Measurements from ENCODE around the gene KRTAP4-11.
"Not testable (repeated sequence)": the region's sequence is repeated elsewhere in the genome, so short reads cannot be mapped to it uniquely, and the experiment has no call there.

The KRTAP4-11 gene

GRCh38 chr17:41131979-41132378 is 13.8 kb upstream of the KRTAP4-11 start:
- no peak for TF ChIP-seq ZFX (IDR thresholded peaks at IDR 0.05)
- TF ChIP-seq, protein P1, sequence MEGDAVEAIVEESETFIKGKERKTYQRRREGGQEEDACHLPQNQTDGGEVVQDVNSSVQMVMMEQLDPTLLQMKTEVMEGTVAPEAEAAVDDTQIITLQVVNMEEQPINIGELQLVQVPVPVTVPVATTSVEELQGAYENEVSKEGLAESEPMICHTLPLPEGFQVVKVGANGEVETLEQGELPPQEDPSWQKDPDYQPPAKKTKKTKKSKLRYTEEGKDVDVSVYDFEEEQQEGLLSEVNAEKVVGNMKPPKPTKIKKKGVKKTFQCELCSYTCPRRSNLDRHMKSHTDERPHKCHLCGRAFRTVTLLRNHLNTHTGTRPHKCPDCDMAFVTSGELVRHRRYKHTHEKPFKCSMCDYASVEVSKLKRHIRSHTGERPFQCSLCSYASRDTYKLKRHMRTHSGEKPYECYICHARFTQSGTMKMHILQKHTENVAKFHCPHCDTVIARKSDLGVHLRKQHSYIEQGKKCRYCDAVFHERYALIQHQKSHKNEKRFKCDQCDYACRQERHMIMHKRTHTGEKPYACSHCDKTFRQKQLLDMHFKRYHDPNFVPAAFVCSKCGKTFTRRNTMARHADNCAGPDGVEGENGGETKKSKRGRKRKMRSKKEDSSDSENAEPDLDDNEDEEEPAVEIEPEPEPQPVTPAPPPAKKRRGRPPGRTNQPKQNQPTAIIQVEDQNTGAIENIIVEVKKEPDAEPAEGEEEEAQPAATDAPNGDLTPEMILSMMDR (conservative IDR thresholded peaks at IDR 0.05): no peak
- no peak overlapping the region for H3K27ac ChIP-seq

DNA sequence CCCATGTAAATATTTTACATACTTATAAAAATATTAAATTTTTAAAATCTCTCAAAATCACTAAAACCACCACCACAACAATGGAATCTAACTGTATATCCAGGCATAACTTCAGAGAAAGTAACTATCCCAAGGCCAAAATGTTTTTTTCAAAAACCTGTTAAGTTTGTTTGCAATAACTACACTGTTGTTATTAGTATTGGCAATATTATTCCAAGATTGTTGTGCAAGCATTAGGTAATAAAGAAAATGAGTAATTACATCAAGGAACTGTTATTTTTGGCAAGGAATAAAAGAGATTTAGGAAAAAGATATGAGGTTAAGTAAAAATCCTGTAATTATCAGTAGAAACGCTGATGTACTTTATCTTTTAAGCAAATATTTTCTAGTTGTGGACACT is 9.2 kb upstream of the KRTAP4-11 start:
- no peak overlapping the region for H3K27ac ChIP-seq
- TF ChIP-seq, protein P1 (conservative IDR thresholded peaks at IDR 0.05): no peak
- no peak for TF ChIP-seq ZFX (IDR thresholded peaks at IDR 0.05)

- TF ChIP-seq, protein P1 (conservative IDR thresholded peaks at IDR 0.05): no peak
- no peak for TF ChIP-seq ZFX (IDR thresholded peaks at IDR 0.05)
- H3K27ac ChIP-seq: no peak overlapping the region
These were observed 8.2 kb upstream of the KRTAP4-11 start for GRCh38 chr17:41126412-41126811.

GRCh38 chr17:41125064-41125463 is 6.9 kb upstream of the KRTAP4-11 start:
- TF ChIP-seq, protein P1 (conservative IDR thresholded peaks at IDR 0.05): no peak
- TF ChIP-seq ZFX (IDR thresholded peaks at IDR 0.05): no peak

DNA sequence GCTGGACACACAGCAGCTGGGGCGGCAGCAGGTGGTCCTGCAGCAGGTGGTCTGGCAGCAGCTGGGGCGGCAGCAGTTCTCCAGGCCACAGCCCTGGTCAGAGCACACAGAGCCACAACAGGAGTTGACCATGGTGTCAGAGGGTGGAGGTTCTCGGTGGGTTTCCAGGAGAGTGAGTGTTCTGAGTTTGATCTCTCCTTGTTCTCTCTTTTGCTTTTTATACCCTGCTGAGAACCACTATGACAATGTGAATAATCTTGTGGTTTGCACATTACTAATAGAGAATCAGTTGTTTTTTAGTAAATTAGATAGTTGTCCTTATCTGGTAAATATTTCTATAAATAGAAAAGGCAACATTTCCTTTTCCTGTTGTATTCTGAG is 5.8 kb upstream of the KRTAP4-11 start, which contains the start of gene KRTAP4-12:
Gene KRTAP4-12 (minus strand): TSS at position 192 of the 381 bp plus-strand sequence. CDS start 60 bp downstream, at position 132.
- not testable (repeated sequence) for H3K27ac ChIP-seq

More at GRCh38 chr17:41125064-41125463, 6.9 kb upstream of the KRTAP4-11 start:
- no peak overlapping the region for H3K27ac ChIP-seq

- not testable (repeated sequence) for H3K27ac ChIP-seq
These were observed 5.3 kb upstream of the KRTAP4-11 start for GRCh38 chr17:41123292-41123990.

DNA sequence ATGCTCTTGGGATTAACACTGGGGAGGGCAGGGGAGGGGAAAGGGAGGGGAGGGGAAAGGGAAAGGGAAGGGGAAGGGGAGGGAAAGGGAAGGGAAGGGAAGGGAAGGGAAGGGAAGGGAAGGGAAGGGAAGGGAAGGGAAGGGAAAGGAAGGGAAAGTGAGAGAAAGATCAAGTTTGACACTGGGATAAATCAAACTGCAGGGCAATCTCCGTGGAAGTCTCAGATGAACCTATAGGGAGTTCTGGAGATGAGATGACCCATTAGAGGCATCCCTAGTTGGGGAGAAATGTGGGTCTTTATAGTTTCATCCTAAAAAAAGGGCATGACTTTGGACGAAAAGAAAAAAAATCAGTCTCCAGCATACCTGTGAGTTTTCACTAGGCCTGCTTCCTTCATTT is 3.6 kb upstream of the KRTAP4-11 start:
- TF ChIP-seq, protein P1 (conservative IDR thresholded peaks at IDR 0.05): no peak
- no peak for TF ChIP-seq ZFX (IDR thresholded peaks at IDR 0.05)

DNA sequence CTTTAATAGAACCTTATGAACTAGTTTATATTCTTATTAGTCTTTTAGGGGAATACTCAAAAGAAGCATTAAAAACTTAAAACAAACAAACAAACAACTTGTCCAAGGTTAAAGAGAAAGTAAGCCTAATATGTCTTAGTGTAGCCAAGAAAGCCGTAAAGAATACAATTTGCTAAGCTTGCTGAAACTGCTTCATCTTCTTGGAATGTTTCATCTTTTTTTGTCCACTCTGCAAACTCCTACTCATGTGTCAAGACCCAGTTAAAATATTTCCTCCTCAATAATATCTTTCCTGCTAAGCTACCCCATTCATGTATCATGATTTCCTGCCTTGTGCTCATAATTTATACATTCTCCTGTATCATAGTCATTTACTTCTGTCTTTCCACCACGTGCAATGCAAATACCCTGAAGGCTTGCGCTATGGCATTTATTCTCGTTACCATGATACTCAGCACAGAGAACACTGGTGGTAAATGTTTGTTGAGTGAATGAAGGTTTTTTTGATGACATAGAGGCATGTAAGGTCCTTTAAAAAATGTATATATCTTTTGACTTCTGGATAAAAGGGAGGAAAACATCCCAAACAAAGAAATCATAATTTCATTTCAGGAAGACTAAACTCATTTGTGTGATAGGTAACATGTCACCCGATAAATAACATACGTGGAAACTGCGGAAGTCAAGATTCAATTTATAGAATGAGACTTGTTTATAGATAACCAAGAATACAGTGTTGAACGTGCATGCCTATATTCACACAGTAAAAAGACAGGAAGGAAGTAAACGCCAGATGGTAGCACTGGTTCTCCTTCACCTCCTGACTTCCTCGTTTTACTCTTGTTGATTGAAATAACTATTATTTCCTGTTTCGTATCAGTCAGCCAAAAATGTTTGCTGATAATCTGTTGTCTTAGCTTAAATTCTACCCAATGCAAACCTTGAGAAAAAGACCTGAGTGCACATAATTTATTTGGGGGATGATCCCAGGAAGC is 1.8 kb upstream of the KRTAP4-11 start:
- H3K27ac ChIP-seq: not testable (repeated sequence)

More for the DNA sequence above, 3.6 kb upstream of the KRTAP4-11 start:
- H3K27ac ChIP-seq: no peak overlapping the region
